ENCODE results near the gene TPST2.
A peak's percentile ranks its signal among the peaks of the same experiment; 100 is the strongest.

TPST2 gene

GRCh38 chr22:26527167-26527566 is 62.8 kb downstream of the TPST2 start:
- Histone ChIP-seq H3K4me3 (ENCODE audit: low read length) (no peak overlapping the region), H3K9me3 (ENCODE audit: control insufficient read depth, low read length) (no peaks in the 10 kb centered on the region), H3K36me3 (ENCODE audit: control insufficient read depth, insufficient read depth, low read length, severe bottlenecking) (peaks cover 51% of the 10 kb centered on the region), H3K4me1 (ENCODE audit: control insufficient read depth, insufficient read depth, low read length) (peaks cover 8% of the 10 kb centered on the region), H3K9ac (ENCODE audit: low read length) (no peak overlapping the region), H3K27me3 (replicated peaks; ENCODE audit: control insufficient read depth, insufficient read depth, low read length) (no peaks in the 10 kb centered on the region)
- DNase-seq (ENCODE audit: low read depth), result no peak

- Histone ChIP-seq H3K4me1 (ENCODE audit: control insufficient read depth, insufficient read depth, low read length) (peaks cover 8% of the 10 kb centered on the region), H3K4me3 (ENCODE audit: low read length) (no peak overlapping the region), H3K9me3 (ENCODE audit: control insufficient read depth, low read length) (no peaks in the 10 kb centered on the region), H3K36me3 (ENCODE audit: control insufficient read depth, insufficient read depth, low read length, severe bottlenecking) (peaks cover 41% of the 10 kb centered on the region), H3K9ac (ENCODE audit: low read length) (no peak overlapping the region), H3K27me3 (replicated peaks; ENCODE audit: control insufficient read depth, insufficient read depth, low read length) (no peaks in the 10 kb centered on the region)
- DNase-seq (ENCODE audit: low read depth), result peak; percentile 7
These were observed 63.9 kb downstream of the TPST2 start for GRCh38 chr22:26525946-26526564.

GRCh38 chr22:26524870-26525269 is 65.1 kb downstream of the TPST2 start:
- Histone ChIP-seq H3K4me3 (ENCODE audit: low read length) (no peak overlapping the region), H3K4me1 (ENCODE audit: control insufficient read depth, insufficient read depth, low read length) (peaks cover 4% of the 10 kb centered on the region), H3K9ac (ENCODE audit: low read length) (no peak overlapping the region), H3K27me3 (replicated peaks; ENCODE audit: control insufficient read depth, insufficient read depth, low read length) (no peaks in the 10 kb centered on the region), H3K9me3 (ENCODE audit: control insufficient read depth, low read length) (no peaks in the 10 kb centered on the region), H3K36me3 (ENCODE audit: control insufficient read depth, insufficient read depth, low read length, severe bottlenecking) (peaks cover 38% of the 10 kb centered on the region)
- no peak for DNase-seq (ENCODE audit: low read depth)

- no peak for DNase-seq (ENCODE audit: low read depth)
- H3K4me3 ChIP-seq (ENCODE audit: low read length), result no peak overlapping the region
- no peak overlapping the region for H3K9ac ChIP-seq (ENCODE audit: low read length)
- H3K9me3 ChIP-seq (ENCODE audit: control insufficient read depth, low read length), result no peaks in the 10 kb centered on the region
- no peaks in the 10 kb centered on the region for H3K27me3 ChIP-seq (replicated peaks; ENCODE audit: control insufficient read depth, insufficient read depth, low read length)
- peaks cover 27% of the 10 kb centered on the region for H3K36me3 ChIP-seq (ENCODE audit: control insufficient read depth, insufficient read depth, low read length, severe bottlenecking)
- no peaks in the 10 kb centered on the region for H3K4me1 ChIP-seq (ENCODE audit: control insufficient read depth, insufficient read depth, low read length)
These were observed 67.3 kb downstream of the TPST2 start for GRCh38 chr22:26522592-26522991.

- Histone ChIP-seq H3K4me3 (ENCODE audit: low read length) (no peak overlapping the region), H3K4me1 (ENCODE audit: control insufficient read depth, insufficient read depth, low read length) (no peaks in the 10 kb centered on the region), H3K9ac (ENCODE audit: low read length) (no peak overlapping the region), H3K27me3 (replicated peaks; ENCODE audit: control insufficient read depth, insufficient read depth, low read length) (no peaks in the 10 kb centered on the region), H3K36me3 (ENCODE audit: control insufficient read depth, insufficient read depth, low read length, severe bottlenecking) (peaks cover 21% of the 10 kb centered on the region), H3K9me3 (ENCODE audit: control insufficient read depth, low read length) (no peaks in the 10 kb centered on the region)
- DNase-seq (ENCODE audit: low read depth), result no peak
These were observed 67.9 kb downstream of the TPST2 start for GRCh38 chr22:26522012-26522411.

GRCh38 chr22:26517429-26517828 is 72.5 kb downstream of the TPST2 start:
- peaks cover 11% of the 10 kb centered on the region for H3K4me1 ChIP-seq (ENCODE audit: control insufficient read depth, insufficient read depth, low read length)
- no peaks in the 10 kb centered on the region for H3K9me3 ChIP-seq (ENCODE audit: control insufficient read depth, low read length)
- H3K4me3 ChIP-seq (ENCODE audit: low read length), result no peak overlapping the region
- H3K36me3 ChIP-seq (ENCODE audit: control insufficient read depth, insufficient read depth, low read length, severe bottlenecking), result no peaks in the 10 kb centered on the region
- H3K9ac ChIP-seq (ENCODE audit: low read length), result no peak overlapping the region
- H3K27me3 ChIP-seq (replicated peaks; ENCODE audit: control insufficient read depth, insufficient read depth, low read length), result no peaks in the 10 kb centered on the region
- no peak for DNase-seq (ENCODE audit: low read depth)

GRCh38 chr22:26516503-26516902 is 73.4 kb downstream of the TPST2 start:
- Histone ChIP-seq H3K9ac (ENCODE audit: low read length) (no peak overlapping the region), H3K4me1 (ENCODE audit: control insufficient read depth, insufficient read depth, low read length) (peaks cover 14% of the 10 kb centered on the region), H3K27me3 (replicated peaks; ENCODE audit: control insufficient read depth, insufficient read depth, low read length) (no peaks in the 10 kb centered on the region), H3K4me3 (ENCODE audit: low read length) (no peak overlapping the region), H3K36me3 (ENCODE audit: control insufficient read depth, insufficient read depth, low read length, severe bottlenecking) (no peaks in the 10 kb centered on the region), H3K9me3 (ENCODE audit: control insufficient read depth, low read length) (no peaks in the 10 kb centered on the region)
- DNase-seq (ENCODE audit: low read depth), result no peak

GRCh38 chr22:26515931-26516330 is 74.0 kb downstream of the TPST2 start:
- no peak for DNase-seq (ENCODE audit: low read depth)
- H3K9me3 ChIP-seq (ENCODE audit: control insufficient read depth, low read length), result no peaks in the 10 kb centered on the region
- H3K36me3 ChIP-seq (ENCODE audit: control insufficient read depth, insufficient read depth, low read length, severe bottlenecking), result no peaks in the 10 kb centered on the region
- H3K4me3 ChIP-seq (ENCODE audit: low read length), result no peak overlapping the region
- H3K9ac ChIP-seq (ENCODE audit: low read length), result no peak overlapping the region
- peaks cover 20% of the 10 kb centered on the region for H3K4me1 ChIP-seq (ENCODE audit: control insufficient read depth, insufficient read depth, low read length)
- no peaks in the 10 kb centered on the region for H3K27me3 ChIP-seq (replicated peaks; ENCODE audit: control insufficient read depth, insufficient read depth, low read length)

- Histone ChIP-seq H3K9me3 (ENCODE audit: control insufficient read depth, low read length) (no peaks in the 10 kb centered on the region), H3K4me1 (ENCODE audit: control insufficient read depth, insufficient read depth, low read length) (peaks cover 23% of the 10 kb centered on the region), H3K9ac (ENCODE audit: low read length) (no peak overlapping the region), H3K36me3 (ENCODE audit: control insufficient read depth, insufficient read depth, low read length, severe bottlenecking) (peaks cover 7% of the 10 kb centered on the region), H3K27me3 (replicated peaks; ENCODE audit: control insufficient read depth, insufficient read depth, low read length) (no peaks in the 10 kb centered on the region), H3K4me3 (ENCODE audit: low read length) (no peak overlapping the region)
- DNase-seq (ENCODE audit: low read depth), result no peak
These were observed 75.3 kb downstream of the TPST2 start for GRCh38 chr22:26514419-26515161.

- Histone ChIP-seq H3K27me3 (replicated peaks; ENCODE audit: control insufficient read depth, insufficient read depth, low read length) (no peaks in the 10 kb centered on the region), H3K9me3 (ENCODE audit: control insufficient read depth, low read length) (no peaks in the 10 kb centered on the region), H3K4me1 (ENCODE audit: control insufficient read depth, insufficient read depth, low read length) (peaks cover 23% of the 10 kb centered on the region), H3K36me3 (ENCODE audit: control insufficient read depth, insufficient read depth, low read length, severe bottlenecking) (peaks cover 14% of the 10 kb centered on the region), H3K4me3 (ENCODE audit: low read length) (no peak overlapping the region), H3K9ac (ENCODE audit: low read length) (no peak overlapping the region)
- DNase-seq (ENCODE audit: low read depth), result no peak
These were observed 76.1 kb downstream of the TPST2 start for GRCh38 chr22:26513838-26514237.

GRCh38 chr22:26512149-26512793 is 77.7 kb downstream of the TPST2 start, which contains the start of gene TFIP11:
TSS of gene TFIP11 (minus strand) at chr22:26512473. CDS start at chr22:26510272, 2,201 bp downstream.
- peaks cover 29% of the 10 kb centered on the region for H3K36me3 ChIP-seq (ENCODE audit: control insufficient read depth, insufficient read depth, low read length, severe bottlenecking)
- H3K4me3 ChIP-seq (ENCODE audit: low read length), result peak within 1 kb of the TSS; percentile 98
- peak within 1 kb of the TSS; percentile 97 for H3K9ac ChIP-seq (ENCODE audit: low read length)
- H3K4me1 ChIP-seq (ENCODE audit: control insufficient read depth, insufficient read depth, low read length), result peaks cover 23% of the 10 kb centered on the region
- peak; percentile 97 for DNase-seq (ENCODE audit: low read depth)
- no peaks in the 10 kb centered on the region for H3K9me3 ChIP-seq (ENCODE audit: control insufficient read depth, low read length)
- H3K27me3 ChIP-seq (replicated peaks; ENCODE audit: control insufficient read depth, insufficient read depth, low read length), result no peaks in the 10 kb centered on the region

Measured in adipocyte (in vitro differentiated cells).